Heart left ventricle (tissue), 13 donors: ENCODE results near the gene SLC26A9.
"Not testable (repeated sequence)": the region's sequence is repeated elsewhere in the genome, so short reads cannot be mapped to it uniquely, and the experiment has no call there.

Experiments used
- POLR2A ChIP-seq, 2 donors: fragments of 450-650 bp; IDR thresholded peaks; one replicate each; pipeline ENCODE4 v1.6.1; 2017; ENCODE audit warnings: antibody characterized with exemption in 2 of 2, mild to moderate bottlenecking in 2 of 2, moderate library complexity in 2 of 2
- TF ChIP-seq, protein P1 (sequence below), 12 donors: fragments of 200-600 bp; sonication (generic) in 4 of 12; IDR thresholded peaks; one replicate each; pipeline versions ENCODE4 v1.5.0 to v1.8.0; 2018 to 2022; ENCODE audit warnings: antibody characterized with exemption in 12 of 12, mild to moderate bottlenecking in 5 of 12
- donor health status: ischemic (EF 13 %, LVEDD 7.1; RV severe dilation, severe dysfunction).
- donor health status: DM: no; HTN: yes; CAD: no.
- donor health status: DM: no; HTN: no; CAD: no.
- donor health status: ischemic (EF 25% LVEDD 6.9; RV normal size, moderate dysfunction).
- donor health status: ischemic (EF 25% LVEDD 5.7; RV mildly dilated, moderate dysfunction).
- donor health status: ischemic (EF 35%, LVEDD 5.7; RV mildly dilated, moderate dysfunction).
- donor health status: nonischemic (EF 11% LVEDD 7.7; RV severe dilation, severe dysfunction).
- donor health status: DM: yes; HTN: yes; CAD: no.
- donor health status: PGD.
- donor health status: ischemic (EF 29% LVEDD 5.4; RV normal size, mild dysfunction).
- donor health status: nonischemic (EF 23%, LVEDD 6.1; RV moderate dilation, normal function).

DNA sequence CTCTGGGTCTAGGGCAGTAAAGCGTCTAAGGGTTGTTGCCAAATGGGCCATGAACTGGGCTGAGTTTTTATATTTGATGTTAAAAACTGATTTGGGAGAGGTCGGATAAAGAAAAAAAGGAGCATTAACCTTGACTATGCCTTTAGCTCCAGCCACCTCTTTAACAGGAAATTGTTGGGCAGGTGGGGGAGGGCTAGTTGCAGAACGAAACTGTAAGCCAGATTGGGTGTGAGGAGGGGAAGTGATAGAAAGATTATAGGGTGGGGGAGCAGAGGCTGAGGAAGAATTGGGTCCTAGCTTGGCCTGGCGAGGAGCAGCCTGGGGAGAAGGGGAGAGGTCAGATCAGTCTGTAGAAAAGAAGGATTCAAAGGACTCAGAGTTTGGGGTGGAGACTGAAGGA lies 54.2 kb downstream of the SLC26A9 start:
- TF ChIP-seq, protein P1, sequence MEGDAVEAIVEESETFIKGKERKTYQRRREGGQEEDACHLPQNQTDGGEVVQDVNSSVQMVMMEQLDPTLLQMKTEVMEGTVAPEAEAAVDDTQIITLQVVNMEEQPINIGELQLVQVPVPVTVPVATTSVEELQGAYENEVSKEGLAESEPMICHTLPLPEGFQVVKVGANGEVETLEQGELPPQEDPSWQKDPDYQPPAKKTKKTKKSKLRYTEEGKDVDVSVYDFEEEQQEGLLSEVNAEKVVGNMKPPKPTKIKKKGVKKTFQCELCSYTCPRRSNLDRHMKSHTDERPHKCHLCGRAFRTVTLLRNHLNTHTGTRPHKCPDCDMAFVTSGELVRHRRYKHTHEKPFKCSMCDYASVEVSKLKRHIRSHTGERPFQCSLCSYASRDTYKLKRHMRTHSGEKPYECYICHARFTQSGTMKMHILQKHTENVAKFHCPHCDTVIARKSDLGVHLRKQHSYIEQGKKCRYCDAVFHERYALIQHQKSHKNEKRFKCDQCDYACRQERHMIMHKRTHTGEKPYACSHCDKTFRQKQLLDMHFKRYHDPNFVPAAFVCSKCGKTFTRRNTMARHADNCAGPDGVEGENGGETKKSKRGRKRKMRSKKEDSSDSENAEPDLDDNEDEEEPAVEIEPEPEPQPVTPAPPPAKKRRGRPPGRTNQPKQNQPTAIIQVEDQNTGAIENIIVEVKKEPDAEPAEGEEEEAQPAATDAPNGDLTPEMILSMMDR (IDR thresholded peaks at IDR 0.05): not testable (repeated sequence)
- TF ChIP-seq POLR2A (IDR thresholded peaks at IDR 0.05): not testable (repeated sequence)
